ENCODE data around the gene MNAT1. TPM values are rescaled to one million over a fixed set of nuclear protein-coding genes. Genes with fewer than 3 reads are reported as not detected.

The MNAT1 gene
- polyA plus RNA-seq, 3 donors = 4.1 to 5.8 (median 4.5) TPM

GRCh38 chr14:60760644-60761364, 26.2 kb downstream of the MNAT1 start:
- WGBS (ENCODE audit: insufficient coverage) = 92% methylated on average over 2 of the region's 3 CpGs
- Histone ChIP-seq H3K79me2 (ENCODE audit: insufficient read depth, low read length) (peaks cover 5% of the 10 kb centered on the region), H3K27me3 (ENCODE audit: control insufficient read depth in 2 of 2, insufficient read depth in 2 of 2, low read length in 2 of 2) (no peaks in the 10 kb centered on the region), H3K4me2 (replicated peaks; ENCODE audit: extremely low read depth, low read length, poor library complexity, severe bottlenecking) (no peak overlapping the region), H3K9ac (ENCODE audit: insufficient read depth, low read length, poor library complexity, severe bottlenecking) (no peak overlapping the region), H4K20me1 (ENCODE audit: insufficient read depth, low read length) (no peaks in the 10 kb centered on the region), H3K27ac (ENCODE audit: low read depth in 1 of 2, low read length in 2 of 2) (no peak overlapping the region), H3K9me3 (replicated peaks in 1 of 2; ENCODE audit: control insufficient read depth in 1 of 2, insufficient read depth in 1 of 2, low read length in 2 of 2) (no peaks in the 10 kb centered on the region), H2AFZ (ENCODE audit: insufficient read depth, low read depth, low read length, poor library complexity, severe bottlenecking) (no peak overlapping the region), H3K36me3 (replicated peaks in 1 of 2; ENCODE audit: control insufficient read depth in 1 of 2, insufficient read depth in 2 of 2, low read length in 2 of 2) (no peaks in the 10 kb centered on the region), H3K4me3 (replicated peaks in 1 of 3; ENCODE audit: low read depth in 2 of 3, low read length in 3 of 3) (no peak overlapping the region), H3K4me1 (ENCODE audit: control insufficient read depth in 1 of 2, insufficient read depth in 2 of 2, low read length in 2 of 2) (peaks cover 15 to 25% of the 10 kb centered on the region in 2 donors)
- Mint-ChIP-seq H3K27me3 (ENCODE audit: low read depth in 3 of 3) (peaks cover 0 to under 1% (median 0%) of the 10 kb centered on the region in 3 donors), H3K9me3 (no peaks in the 10 kb centered on the region), H3K27ac (no peak overlapping the region), H3K36me3 (no peaks in the 10 kb centered on the region), H3K4me3 (no peak overlapping the region), H3K4me1 (peaks cover 34% of the 10 kb centered on the region)
- TF ChIP-seq CTCF (IDR thresholded peaks at IDR 0.05) = no peak
- intact Hi-C loops (cut with micrococcal nuclease) = no loop called here
- no peak for DNase-seq

- no CpG with 5 or more reads among the region's 2 CpGs for WGBS (ENCODE audit: insufficient coverage)
Measured at GRCh38 chr14:60768602-60769001, 34.0 kb downstream of the MNAT1 start.

More at GRCh38 chr14:60768602-60769001, 34.0 kb downstream of the MNAT1 start:
- H4K20me1 ChIP-seq (ENCODE audit: insufficient read depth, low read length) = no peaks in the 10 kb centered on the region
- H3K4me2 ChIP-seq (replicated peaks; ENCODE audit: extremely low read depth, low read length, poor library complexity, severe bottlenecking) = no peak overlapping the region
- no peaks in the 10 kb centered on the region for H3K36me3 ChIP-seq (replicated peaks in 1 of 2; ENCODE audit: control insufficient read depth in 1 of 2, insufficient read depth in 2 of 2, low read length in 2 of 2)
- intact Hi-C loops (cut with micrococcal nuclease) = no loop called here
- no peaks in the 10 kb centered on the region for H3K36me3 Mint-ChIP-seq
- H3K4me1 Mint-ChIP-seq = peaks cover 7% of the 10 kb centered on the region
- H3K9me3 Mint-ChIP-seq = peaks cover 0 to 9% (median 0%) of the 10 kb centered on the region in 7 donors
- H3K27me3 ChIP-seq (ENCODE audit: control insufficient read depth in 2 of 2, insufficient read depth in 2 of 2, low read length in 2 of 2) = no peaks in the 10 kb centered on the region
- H3K9me3 ChIP-seq (replicated peaks in 1 of 2; ENCODE audit: control insufficient read depth in 1 of 2, insufficient read depth in 1 of 2, low read length in 2 of 2) = no peaks in the 10 kb centered on the region
- DNase-seq = no peak
- H3K27ac ChIP-seq (ENCODE audit: low read depth in 1 of 2, low read length in 2 of 2) = no peak overlapping the region
- peaks cover 0 to 2% (median 0%) of the 10 kb centered on the region in 3 donors for H3K27me3 Mint-ChIP-seq (ENCODE audit: low read depth in 3 of 3)
- no peak overlapping the region for H2AFZ ChIP-seq (ENCODE audit: insufficient read depth, low read depth, low read length, poor library complexity, severe bottlenecking)
- no peak overlapping the region for H3K27ac Mint-ChIP-seq
- no peak overlapping the region for H3K4me3 ChIP-seq (replicated peaks in 1 of 3; ENCODE audit: low read depth in 2 of 3, low read length in 3 of 3)
- H3K4me3 Mint-ChIP-seq = no peak overlapping the region
- no peaks in the 10 kb centered on the region for H3K4me1 ChIP-seq (ENCODE audit: control insufficient read depth in 1 of 2, insufficient read depth in 2 of 2, low read length in 2 of 2)
- peaks cover 7% of the 10 kb centered on the region for H3K79me2 ChIP-seq (ENCODE audit: insufficient read depth, low read length)
- no peak for TF ChIP-seq CTCF (IDR thresholded peaks at IDR 0.05)
- H3K9ac ChIP-seq (ENCODE audit: insufficient read depth, low read length, poor library complexity, severe bottlenecking) = no peak overlapping the region

Data from CD14-positive monocyte (primary cell).